Stomach (tissue), 4 donors: ENCODE results near the gene CREB3.

Experiments used
- CTCF ChIP-seq, 7 experiments: fragments of 450-650 bp in 4 of 7; fragments of 200-600 bp in 3 of 7; sonication (generic) in 3 of 7; IDR thresholded peaks; one replicate each; pipeline ENCODE4 v1.5.1; 2016 to 2019; ENCODE audit warnings: antibody characterized with exemption in 7 of 7, control low read depth in 2 of 7, mild to moderate bottlenecking in 1 of 7
- POLR2A ChIP-seq, 4 donors: fragments of 450-650 bp; IDR thresholded peaks; one replicate each; pipeline ENCODE4 v1.6.1; 2016; ENCODE audit warnings: antibody characterized with exemption in 4 of 4, control low read depth in 2 of 4, mild to moderate bottlenecking in 1 of 4, moderate library complexity in 1 of 4
- POLR2AphosphoS5 ChIP-seq, 3 donors: sonication (generic); formaldehyde crosslinking; IDR thresholded peaks; one replicate each; pipeline ENCODE4 v1.6.1; 2016; ENCODE audit warnings: antibody characterized with exemption in 3 of 3

GRCh38 chr9:35740243-35740642 lies 7.8 kb downstream of the CREB3 start:
- TF ChIP-seq CTCF (IDR thresholded peaks at IDR 0.05) (no peak), POLR2A (IDR thresholded peaks at IDR 0.05) (no peak), POLR2AphosphoS5 (IDR thresholded peaks at IDR 0.05) (no peak)
